ENCODE results near the gene LEF1.

DNA sequence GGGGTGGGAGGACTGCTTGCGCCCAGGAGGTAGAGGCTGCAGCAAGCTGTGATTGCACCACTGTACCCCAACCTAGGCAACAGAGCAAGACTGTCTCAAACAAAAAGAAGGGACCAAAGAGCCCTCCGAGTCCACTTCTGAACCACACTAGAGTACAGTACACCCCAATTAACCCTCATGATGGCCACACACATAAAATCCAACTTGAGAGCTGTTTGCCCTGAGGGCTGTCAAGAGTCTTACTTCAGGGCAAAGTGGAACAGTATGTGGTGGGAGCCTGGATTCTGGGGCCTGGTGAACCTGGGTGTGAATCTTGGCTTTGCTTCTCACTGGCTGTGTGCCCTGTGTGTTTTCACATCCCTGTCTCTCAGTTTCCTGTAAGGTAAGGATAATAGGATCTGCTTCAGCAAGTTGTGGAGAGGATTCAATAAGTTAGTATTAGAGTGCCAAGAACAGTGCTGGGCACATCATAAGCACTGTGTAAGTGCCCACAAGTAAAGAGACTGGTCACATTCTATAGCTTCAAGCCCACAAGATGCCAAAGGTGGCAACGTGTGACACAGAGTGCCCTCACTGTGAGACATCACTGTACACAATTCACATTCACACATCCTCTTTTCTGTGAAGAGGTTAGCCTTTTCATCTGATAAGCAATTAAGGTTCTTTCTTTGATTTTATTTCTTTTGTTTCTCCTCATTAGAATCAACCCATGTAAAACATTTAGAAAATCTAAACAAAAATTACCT lies 52.1 kb downstream of the LEF1 start:
- TF ChIP-seq EZH2 (IDR thresholded peaks at IDR 0.05; ENCODE audit: low read depth) = no peak
- TF ChIP-seq, protein P1, sequence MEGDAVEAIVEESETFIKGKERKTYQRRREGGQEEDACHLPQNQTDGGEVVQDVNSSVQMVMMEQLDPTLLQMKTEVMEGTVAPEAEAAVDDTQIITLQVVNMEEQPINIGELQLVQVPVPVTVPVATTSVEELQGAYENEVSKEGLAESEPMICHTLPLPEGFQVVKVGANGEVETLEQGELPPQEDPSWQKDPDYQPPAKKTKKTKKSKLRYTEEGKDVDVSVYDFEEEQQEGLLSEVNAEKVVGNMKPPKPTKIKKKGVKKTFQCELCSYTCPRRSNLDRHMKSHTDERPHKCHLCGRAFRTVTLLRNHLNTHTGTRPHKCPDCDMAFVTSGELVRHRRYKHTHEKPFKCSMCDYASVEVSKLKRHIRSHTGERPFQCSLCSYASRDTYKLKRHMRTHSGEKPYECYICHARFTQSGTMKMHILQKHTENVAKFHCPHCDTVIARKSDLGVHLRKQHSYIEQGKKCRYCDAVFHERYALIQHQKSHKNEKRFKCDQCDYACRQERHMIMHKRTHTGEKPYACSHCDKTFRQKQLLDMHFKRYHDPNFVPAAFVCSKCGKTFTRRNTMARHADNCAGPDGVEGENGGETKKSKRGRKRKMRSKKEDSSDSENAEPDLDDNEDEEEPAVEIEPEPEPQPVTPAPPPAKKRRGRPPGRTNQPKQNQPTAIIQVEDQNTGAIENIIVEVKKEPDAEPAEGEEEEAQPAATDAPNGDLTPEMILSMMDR (conservative IDR thresholded peaks at IDR 0.05) = no peak
